GM23338 (cell line): ENCODE measurements around the gene IGFL4. TPM values are rescaled to one million over a fixed set of nuclear protein-coding genes. Genes with fewer than 3 reads are reported as not detected.

ENCODE experiments used
- ATAC-seq: fragments of 200-7000 bp; cut with Tn5 transposase; 3 replicates; pipeline ENCODE4 v1.9.1; 2020
- DNase-seq: peaks from one replicate; pipeline ENCODE4 v3.0.0-alpha.2; 2015; ENCODE audit warnings: low spot score
- H2AFZ ChIP-seq: fragments of 200-600 bp; sonication (generic); 2 replicates; pipeline ENCODE4 v1.8.0; 2016; ENCODE audit warnings: antibody characterized with exemption, mild to moderate bottlenecking, moderate library complexity
- H3F3A ChIP-seq: fragments of 200-600 bp; sonication (generic); replicated peaks from 2 replicates; pipeline ENCODE4 v1.8.0; 2017; ENCODE audit warnings: antibody characterized with exemption, mixed run types, low read depth
- H3K27ac ChIP-seq: fragments of 200-600 bp; sonication (generic); 2 replicates; pipeline ENCODE4 v1.6.1; 2016; ENCODE audit warnings: low read depth
- H3K27me3 ChIP-seq: fragments of 200-600 bp; sonication (generic); 2 replicates; pipeline ENCODE4 v1.8.0; 2016; ENCODE audit warnings: mild to moderate bottlenecking, mixed run types, moderate library complexity; ENCODE audit not compliant: insufficient read depth
- H3K36me3 ChIP-seq: fragments of 200-600 bp; sonication (generic); 2 replicates; pipeline ENCODE4 v1.8.0; 2016; ENCODE audit warnings: mild to moderate bottlenecking; ENCODE audit not compliant: insufficient read depth
- H3K4me1 ChIP-seq: fragments of 200-600 bp; sonication (generic); 2 replicates; pipeline ENCODE4 v1.8.0; 2016; ENCODE audit warnings: mild to moderate bottlenecking, moderate library complexity; ENCODE audit not compliant: insufficient read depth
- H3K4me2 ChIP-seq: fragments of 200-600 bp; sonication (generic); 2 replicates; pipeline ENCODE4 v1.7.1; 2017; ENCODE audit warnings: mixed run types
- H3K4me3 ChIP-seq: fragments of 200-600 bp; sonication (generic); 2 replicates; pipeline ENCODE4 v1.6.1; 2016; ENCODE audit warnings: mixed run types
- H3K79me2 ChIP-seq: fragments of 200-600 bp; sonication (generic); replicated peaks from 2 replicates; pipeline ENCODE4 v1.8.0; 2017; ENCODE audit warnings: mild to moderate bottlenecking; ENCODE audit not compliant: insufficient read depth
- H3K9me2 ChIP-seq: fragments of 200-600 bp; sonication (generic); 2 replicates; pipeline ENCODE4 v1.8.0; 2017; ENCODE audit not compliant: insufficient read depth
- H4K20me1 ChIP-seq: fragments of 200-600 bp; sonication (generic); replicated peaks from 2 replicates; pipeline ENCODE4 v1.8.0; 2017; ENCODE audit warnings: mild to moderate bottlenecking; ENCODE audit not compliant: insufficient read depth
- H3K27ac Mint-ChIP-seq: 2 replicates; pipeline ENCODE4 v1.8.0; 2020; ENCODE audit warnings: inconsistent platforms, mild to moderate bottlenecking, moderate library complexity, mixed read lengths
- H3K27me3 Mint-ChIP-seq: 3 replicates; pipeline ENCODE4 v1.8.0; 2022; ENCODE audit warnings: low read depth, mild to moderate bottlenecking, moderate library complexity, mixed read lengths, inconsistent platforms; ENCODE audit not compliant: insufficient read depth, poor library complexity
- H3K36me3 Mint-ChIP-seq: 3 replicates; pipeline ENCODE4 v1.8.0; 2021; ENCODE audit warnings: low read depth, mild to moderate bottlenecking, inconsistent platforms, moderate library complexity, mixed read lengths
- H3K4me1 Mint-ChIP-seq: 3 replicates; pipeline ENCODE4 v1.8.0; 2020; ENCODE audit warnings: mild to moderate bottlenecking, inconsistent platforms, mixed read lengths
- H3K4me3 Mint-ChIP-seq: 3 replicates; pipeline ENCODE4 v1.8.0; 2021; ENCODE audit warnings: moderate library complexity, mild to moderate bottlenecking, inconsistent platforms, mixed read lengths
- H3K9me3 Mint-ChIP-seq: 3 replicates; pipeline ENCODE4 v1.8.0; 2020; ENCODE audit warnings: moderate library complexity, mild to moderate bottlenecking, inconsistent platforms, mixed read lengths
- CREB1 ChIP-seq: fragments of 250-450 bp; sonication (Bioruptor Pico); IDR thresholded peaks from 2 replicates; pipeline ENCODE4 v1.5.0; 2020; ENCODE audit warnings: low read depth, mild to moderate bottlenecking, moderate library complexity
- POLR2AphosphoS5 ChIP-seq: IDR thresholded peaks from 2 replicates; pipeline ENCODE4 v1.6.1; 2016; ENCODE audit warnings: antibody characterized with exemption, low read depth
- polyA plus RNA-seq: library from polyadenylated mRNA; unstranded; fragments of >200 nt; fragmentation: Nextera tagmentation; extraction: Ambion mirVana; gene quantifications from 2 replicates; pipeline ENCODE4 v1.2.1, GENCODE V29; 2016
- total RNA-seq: library from RNA; depleted of rRNA; stranded (reverse); fragments of >200 nt; shearing (Covaris generic); gene quantifications from 2 replicates; pipeline ENCODE4 v1.2.3, GENCODE V29; 2014
- TF ChIP-seq, protein P1 (sequence below): fragments of 250-450 bp; sonication (Bioruptor Pico); IDR thresholded peaks from 2 replicates; pipeline ENCODE4 v1.5.0; 2020; ENCODE audit warnings: mild to moderate bottlenecking, moderate library complexity
- TF ChIP-seq, protein P2 (sequence below), 2 experiments: fragments of 200-600 bp in 1 of 2; sonication (generic) in 1 of 2; conservative IDR thresholded peaks; 2 replicates each; pipeline versions ENCODE4 v1.5.1 to v1.6.1; 2016 to 2017; ENCODE audit warnings: antibody characterized with exemption in 2 of 2, low read depth in 2 of 2, mild to moderate bottlenecking in 2 of 2, moderate library complexity in 1 of 2

IGFL4 gene
- total and polyA plus RNA-seq, 2 experiments from 2014 or later = 0.06 to 0.87 TPM

DNA sequence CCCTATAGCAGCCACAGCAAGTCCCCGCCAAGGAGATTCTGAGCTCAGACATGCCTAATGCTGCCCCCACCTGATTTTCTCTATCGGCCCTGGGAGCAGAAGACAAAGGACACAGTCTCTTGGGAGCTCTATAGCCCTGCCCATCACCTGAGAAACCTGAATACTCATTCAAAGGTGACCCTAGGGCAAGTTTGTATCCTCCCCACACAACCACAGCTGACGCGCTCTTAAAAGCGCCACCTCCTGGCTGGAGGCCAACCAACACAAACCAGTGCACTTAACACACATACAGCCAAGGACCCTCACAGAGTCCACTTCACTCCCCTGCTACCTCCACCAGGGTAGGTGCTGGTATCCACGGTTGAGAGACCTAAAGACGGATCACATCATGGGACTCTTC lies 8.8 kb upstream of the IGFL4 start:
- H3K4me3 Mint-ChIP-seq = peak overlapping the region; percentile 59; the same call in 2 of the 3 replicates
- Histone ChIP-seq H2AFZ (peak overlapping the region; percentile 6; the same call in 1 of the 2 replicates), H3K9me2 (no peaks in the 10 kb centered on the region), H3K4me1 (no peaks in the 10 kb centered on the region), H3K79me2 (no peaks in the 10 kb centered on the region), H3K4me2 (no peak overlapping the region), H3F3A (no peaks in the 10 kb centered on the region), H3K27ac (no peak overlapping the region), H3K36me3 (no peaks in the 10 kb centered on the region), H4K20me1 (no peaks in the 10 kb centered on the region), H3K4me3 (no peak overlapping the region), H3K27me3 (0 out of 2 replicates have a peak, but pooled peaks cover 5% of the 10 kb centered on the region)
- peaks cover 33% of the 10 kb centered on the region for H3K9me3 Mint-ChIP-seq
- peaks cover 8% of the 10 kb centered on the region for H3K27me3 Mint-ChIP-seq
- H3K4me1 Mint-ChIP-seq = no peaks in the 10 kb centered on the region; the same call in 2 of the 3 replicates
- DNase-seq (peak; percentile 89), ATAC-seq (peak; percentile 100)
- H3K36me3 Mint-ChIP-seq = no peaks in the 10 kb centered on the region; the same call in 2 of the 3 replicates
- peak overlapping the region; percentile 72; the same call in 1 of the 2 replicates for H3K27ac Mint-ChIP-seq
- TF ChIP-seq CREB1 (CRISPR knock-in tag) = peak; percentile 41; the same call in 1 of the 2 replicates
- TF ChIP-seq, protein P1, sequence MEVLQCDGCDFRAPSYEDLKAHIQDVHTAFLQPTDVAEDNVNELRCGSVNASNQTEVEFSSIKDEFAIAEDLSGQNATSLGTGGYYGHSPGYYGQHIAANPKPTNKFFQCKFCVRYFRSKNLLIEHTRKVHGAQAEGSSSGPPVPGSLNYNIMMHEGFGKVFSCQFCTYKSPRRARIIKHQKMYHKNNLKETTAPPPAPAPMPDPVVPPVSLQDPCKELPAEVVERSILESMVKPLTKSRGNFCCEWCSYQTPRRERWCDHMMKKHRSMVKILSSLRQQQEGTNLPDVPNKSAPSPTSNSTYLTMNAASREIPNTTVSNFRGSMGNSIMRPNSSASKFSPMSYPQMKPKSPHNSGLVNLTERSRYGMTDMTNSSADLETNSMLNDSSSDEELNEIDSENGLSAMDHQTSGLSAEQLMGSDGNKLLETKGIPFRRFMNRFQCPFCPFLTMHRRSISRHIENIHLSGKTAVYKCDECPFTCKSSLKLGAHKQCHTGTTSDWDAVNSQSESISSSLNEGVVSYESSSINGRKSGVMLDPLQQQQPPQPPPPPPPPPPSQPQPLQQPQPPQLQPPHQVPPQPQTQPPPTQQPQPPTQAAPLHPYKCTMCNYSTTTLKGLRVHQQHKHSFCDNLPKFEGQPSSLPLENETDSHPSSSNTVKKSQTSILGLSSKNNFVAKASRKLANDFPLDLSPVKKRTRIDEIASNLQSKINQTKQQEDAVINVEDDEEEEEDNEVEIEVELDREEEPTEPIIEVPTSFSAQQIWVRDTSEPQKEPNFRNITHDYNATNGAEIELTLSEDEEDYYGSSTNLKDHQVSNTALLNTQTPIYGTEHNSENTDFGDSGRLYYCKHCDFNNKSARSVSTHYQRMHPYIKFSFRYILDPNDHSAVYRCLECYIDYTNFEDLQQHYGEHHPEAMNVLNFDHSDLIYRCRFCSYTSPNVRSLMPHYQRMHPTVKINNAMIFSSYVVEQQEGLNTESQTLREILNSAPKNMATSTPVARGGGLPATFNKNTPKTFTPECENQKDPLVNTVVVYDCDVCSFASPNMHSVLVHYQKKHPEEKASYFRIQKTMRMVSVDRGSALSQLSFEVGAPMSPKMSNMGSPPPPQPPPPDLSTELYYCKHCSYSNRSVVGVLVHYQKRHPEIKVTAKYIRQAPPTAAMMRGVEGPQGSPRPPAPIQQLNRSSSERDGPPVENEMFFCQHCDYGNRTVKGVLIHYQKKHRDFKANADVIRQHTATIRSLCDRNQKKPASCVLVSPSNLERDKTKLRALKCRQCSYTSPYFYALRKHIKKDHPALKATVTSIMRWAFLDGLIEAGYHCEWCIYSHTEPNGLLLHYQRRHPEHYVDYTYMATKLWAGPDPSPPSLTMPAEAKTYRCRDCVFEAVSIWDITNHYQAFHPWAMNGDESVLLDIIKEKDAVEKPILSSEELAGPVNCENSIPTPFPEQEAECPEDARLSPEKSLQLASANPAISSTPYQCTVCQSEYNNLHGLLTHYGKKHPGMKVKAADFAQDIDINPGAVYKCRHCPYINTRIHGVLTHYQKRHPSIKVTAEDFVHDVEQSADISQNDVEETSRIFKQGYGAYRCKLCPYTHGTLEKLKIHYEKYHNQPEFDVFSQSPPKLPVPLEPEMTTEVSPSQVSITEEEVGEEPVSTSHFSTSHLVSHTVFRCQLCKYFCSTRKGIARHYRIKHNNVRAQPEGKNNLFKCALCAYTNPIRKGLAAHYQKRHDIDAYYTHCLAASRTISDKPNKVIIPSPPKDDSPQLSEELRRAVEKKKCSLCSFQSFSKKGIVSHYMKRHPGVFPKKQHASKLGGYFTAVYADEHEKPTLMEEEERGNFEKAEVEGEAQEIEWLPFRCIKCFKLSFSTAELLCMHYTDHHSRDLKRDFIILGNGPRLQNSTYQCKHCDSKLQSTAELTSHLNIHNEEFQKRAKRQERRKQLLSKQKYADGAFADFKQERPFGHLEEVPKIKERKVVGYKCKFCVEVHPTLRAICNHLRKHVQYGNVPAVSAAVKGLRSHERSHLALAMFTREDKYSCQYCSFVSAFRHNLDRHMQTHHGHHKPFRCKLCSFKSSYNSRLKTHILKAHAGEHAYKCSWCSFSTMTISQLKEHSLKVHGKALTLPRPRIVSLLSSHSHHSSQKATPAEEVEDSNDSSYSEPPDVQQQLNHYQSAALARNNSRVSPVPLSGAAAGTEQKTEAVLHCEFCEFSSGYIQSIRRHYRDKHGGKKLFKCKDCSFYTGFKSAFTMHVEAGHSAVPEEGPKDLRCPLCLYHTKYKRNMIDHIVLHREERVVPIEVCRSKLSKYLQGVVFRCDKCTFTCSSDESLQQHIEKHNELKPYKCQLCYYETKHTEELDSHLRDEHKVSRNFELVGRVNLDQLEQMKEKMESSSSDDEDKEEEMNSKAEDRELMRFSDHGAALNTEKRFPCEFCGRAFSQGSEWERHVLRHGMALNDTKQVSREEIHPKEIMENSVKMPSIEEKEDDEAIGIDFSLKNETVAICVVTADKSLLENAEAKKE (CRISPR knock-in tag) = no peak
- TF ChIP-seq POLR2AphosphoS5 = 0 out of 2 replicates have a peak, but pooled peaks have one; percentile 22
- TF ChIP-seq, protein P2, sequence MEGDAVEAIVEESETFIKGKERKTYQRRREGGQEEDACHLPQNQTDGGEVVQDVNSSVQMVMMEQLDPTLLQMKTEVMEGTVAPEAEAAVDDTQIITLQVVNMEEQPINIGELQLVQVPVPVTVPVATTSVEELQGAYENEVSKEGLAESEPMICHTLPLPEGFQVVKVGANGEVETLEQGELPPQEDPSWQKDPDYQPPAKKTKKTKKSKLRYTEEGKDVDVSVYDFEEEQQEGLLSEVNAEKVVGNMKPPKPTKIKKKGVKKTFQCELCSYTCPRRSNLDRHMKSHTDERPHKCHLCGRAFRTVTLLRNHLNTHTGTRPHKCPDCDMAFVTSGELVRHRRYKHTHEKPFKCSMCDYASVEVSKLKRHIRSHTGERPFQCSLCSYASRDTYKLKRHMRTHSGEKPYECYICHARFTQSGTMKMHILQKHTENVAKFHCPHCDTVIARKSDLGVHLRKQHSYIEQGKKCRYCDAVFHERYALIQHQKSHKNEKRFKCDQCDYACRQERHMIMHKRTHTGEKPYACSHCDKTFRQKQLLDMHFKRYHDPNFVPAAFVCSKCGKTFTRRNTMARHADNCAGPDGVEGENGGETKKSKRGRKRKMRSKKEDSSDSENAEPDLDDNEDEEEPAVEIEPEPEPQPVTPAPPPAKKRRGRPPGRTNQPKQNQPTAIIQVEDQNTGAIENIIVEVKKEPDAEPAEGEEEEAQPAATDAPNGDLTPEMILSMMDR (conservative IDR thresholded peaks at IDR 0.05; ENCODE audit: low read depth in 2 of 2) = peak; percentile 80 to 86
